22Rv1 (cell line): ENCODE results near the gene R3HCC1L.

Experiments
- H3K27ac ChIP-seq: fragments of 450-650 bp; 2 replicates; pipeline ENCODE4 v1.5.1; 2017
- CTCF ChIP-seq: fragments of 450-650 bp; IDR thresholded peaks from 2 replicates; pipeline ENCODE4 v1.5.1; 2017; ENCODE audit warnings: mild to moderate bottlenecking
- ZFX ChIP-seq: fragments of 450-650 bp; IDR thresholded peaks from 2 replicates; pipeline ENCODE4 v1.6.1; 2017; ENCODE audit warnings: antibody characterized with exemption, borderline replicate concordance

Gene R3HCC1L

GRCh38 chr10:98254234-98254974 is 119.9 kb downstream of the R3HCC1L start:
- TF ChIP-seq ZFX (no peak), CTCF (no peak)
- H3K27ac ChIP-seq = no peak overlapping the region

GRCh38 chr10:98255146-98255877 is 120.9 kb downstream of the R3HCC1L start:
- H3K27ac ChIP-seq = no peak overlapping the region
- TF ChIP-seq ZFX (no peak), CTCF (no peak)

GRCh38 chr10:98256692-98257091 is 122.2 kb downstream of the R3HCC1L start:
- no peak for TF ChIP-seq CTCF
- no peak for TF ChIP-seq ZFX
- no peak overlapping the region for H3K27ac ChIP-seq

- no peak for TF ChIP-seq CTCF
- TF ChIP-seq ZFX = no peak
- H3K27ac ChIP-seq = no peak overlapping the region
These were observed 122.7 kb downstream of the R3HCC1L start for GRCh38 chr10:98257198-98257597.

GRCh38 chr10:98257961-98258360 is 123.5 kb downstream of the R3HCC1L start:
- TF ChIP-seq CTCF (no peak), ZFX (no peak)

GRCh38 chr10:98258683-98259454 is 124.4 kb downstream of the R3HCC1L start:
- H3K27ac ChIP-seq = no peak overlapping the region
- TF ChIP-seq CTCF = no peak
- TF ChIP-seq ZFX = no peak

More at GRCh38 chr10:98257961-98258360, 123.5 kb downstream of the R3HCC1L start:
- H3K27ac ChIP-seq = no peak overlapping the region
